T-cell (primary cell): ENCODE measurements around the gene KCTD15. TPM values are rescaled to one million over a fixed set of nuclear protein-coding genes. Genes with fewer than 3 reads are reported as not detected.

Source experiments
- ATAC-seq, 4 experiments: fragments of 200-7000 bp in 3 of 4; fragments of 150-1000 bp in 1 of 4; cut with Tn5 transposase; replicated peaks in 1 of 4; 1 replicate in 3 of 4; 2 replicates in 1 of 4; pipeline ENCODE4 v1.10.0; 2021; ENCODE audit warnings: moderate library complexity in 3 of 4, mild to moderate bottlenecking in 2 of 4, moderate number of reproducible peaks in 1 of 4
- CTCF ChIA-PET, 2 donors: fragments of 300-600 bp; sonication (Branson Sonifier 250); formaldehyde crosslinking; loops; one replicate each; lab custom pipeline; 2022; ENCODE audit warnings: antibody characterized with exemption in 2 of 2; lab: Charles Lee
- POLR2A ChIA-PET, 2 donors: fragments of 300-600 bp; sonication (Branson Sonifier 250); formaldehyde crosslinking; loops; one replicate each; lab custom pipeline; 2022; ENCODE audit warnings: antibody characterized with exemption in 2 of 2; lab: Charles Lee
- DNase-seq, 35 experiments: peaks; one replicate each; pipeline versions ENCODE4 v3.0.0 to v3.0.0-alpha.2; 2013 to 2023
- H3K27ac ChIP-seq: one replicate; pipeline ENCODE4 v1.5.1; 2013; ENCODE audit warnings: low read length
- H3K27me3 ChIP-seq, 2 experiments: replicated peaks in 1 of 2; 1 replicate in 1 of 2; 2 replicates in 1 of 2; pipeline versions ENCODE4 v1.6.1 to v1.7.0; 2013; ENCODE audit warnings: low read length in 1 of 2, mixed read lengths in 1 of 2; ENCODE audit not compliant: control insufficient read depth in 2 of 2, insufficient read depth in 2 of 2; ENCODE audit errors: extremely low read depth in 1 of 2
- H3K36me3 ChIP-seq, 2 donors: 1 replicate in 1 of 2; 2 replicates in 1 of 2; pipeline versions ENCODE4 v1.6.1 to v1.7.0; 2013; ENCODE audit warnings: low read length in 1 of 2; ENCODE audit not compliant: control insufficient read depth in 2 of 2, insufficient read depth in 1 of 2; ENCODE audit errors: extremely low read depth in 1 of 2
- H3K4me1 ChIP-seq, 2 experiments: 1 replicate in 1 of 2; 2 replicates in 1 of 2; pipeline versions ENCODE4 v1.6.1 to v1.7.0; 2013; ENCODE audit warnings: low read length in 2 of 2, mixed read lengths in 1 of 2; ENCODE audit not compliant: insufficient read depth in 2 of 2, control insufficient read depth in 1 of 2; ENCODE audit errors: extremely low read depth in 1 of 2
- H3K4me3 ChIP-seq, 2 donors: 1 replicate in 1 of 2; 2 replicates in 1 of 2; pipeline versions ENCODE4 v1.5.1 to v1.7.0; 2013; ENCODE audit warnings: mild to moderate bottlenecking in 2 of 2, low read length in 1 of 2, moderate library complexity in 1 of 2; ENCODE audit not compliant: control insufficient read depth in 1 of 2; ENCODE audit errors: extremely low read depth in 1 of 2
- H3K9me3 ChIP-seq: 2 replicates; pipeline ENCODE4 v1.7.0; 2013
- H3K27ac Mint-ChIP-seq, 2 donors: one replicate each; pipeline ENCODE4 v1.8.0; 2020 to 2021; ENCODE audit warnings: mild to moderate bottlenecking in 2 of 2, mixed read lengths in 2 of 2
- H3K27me3 Mint-ChIP-seq, 2 donors: one replicate each; pipeline ENCODE4 v1.8.0; 2021 to 2022; ENCODE audit warnings: mixed read lengths in 2 of 2
- H3K36me3 Mint-ChIP-seq: one replicate; pipeline ENCODE4 v1.8.0; 2021; ENCODE audit warnings: mixed read lengths
- H3K4me1 Mint-ChIP-seq, 3 donors: one replicate each; pipeline ENCODE4 v1.8.0; 2020 to 2022; ENCODE audit warnings: mixed read lengths in 3 of 3, mild to moderate bottlenecking in 1 of 3
- H3K4me3 Mint-ChIP-seq, 3 donors: one replicate each; pipeline ENCODE4 v1.8.0; 2020 to 2022; ENCODE audit warnings: mild to moderate bottlenecking in 3 of 3, mixed read lengths in 3 of 3, moderate library complexity in 3 of 3
- H3K9me3 Mint-ChIP-seq, 3 donors: one replicate each; pipeline ENCODE4 v1.8.0; 2020 to 2022; ENCODE audit warnings: mixed read lengths in 3 of 3
- WGBS: methylation state at CpG from one replicate; pipeline ENCODE4 v1.1.5; 2013; ENCODE audit warnings: missing lambda C conversion rate; ENCODE audit not compliant: insufficient coverage; 5-methylcytosine and 5-hydroxymethylcytosine counted together
- total RNA-seq, 35 experiments: library from RNA in 6 of 35; stranded (reverse) in 6 of 35; fragments of 120-200 nt in 1 of 35; gene quantifications; one replicate each; pipeline versions ENCODE4 v1.2.1 to v1.2.4 and lab custom pipeline; 2013 to 2026

Gene KCTD15
- total RNA-seq, 5 donors from 2014 or later (not counting 1 experiment from before 2014, with no cell fraction given) = 3.2 to 11.1 (median 5.2) TPM

DNA sequence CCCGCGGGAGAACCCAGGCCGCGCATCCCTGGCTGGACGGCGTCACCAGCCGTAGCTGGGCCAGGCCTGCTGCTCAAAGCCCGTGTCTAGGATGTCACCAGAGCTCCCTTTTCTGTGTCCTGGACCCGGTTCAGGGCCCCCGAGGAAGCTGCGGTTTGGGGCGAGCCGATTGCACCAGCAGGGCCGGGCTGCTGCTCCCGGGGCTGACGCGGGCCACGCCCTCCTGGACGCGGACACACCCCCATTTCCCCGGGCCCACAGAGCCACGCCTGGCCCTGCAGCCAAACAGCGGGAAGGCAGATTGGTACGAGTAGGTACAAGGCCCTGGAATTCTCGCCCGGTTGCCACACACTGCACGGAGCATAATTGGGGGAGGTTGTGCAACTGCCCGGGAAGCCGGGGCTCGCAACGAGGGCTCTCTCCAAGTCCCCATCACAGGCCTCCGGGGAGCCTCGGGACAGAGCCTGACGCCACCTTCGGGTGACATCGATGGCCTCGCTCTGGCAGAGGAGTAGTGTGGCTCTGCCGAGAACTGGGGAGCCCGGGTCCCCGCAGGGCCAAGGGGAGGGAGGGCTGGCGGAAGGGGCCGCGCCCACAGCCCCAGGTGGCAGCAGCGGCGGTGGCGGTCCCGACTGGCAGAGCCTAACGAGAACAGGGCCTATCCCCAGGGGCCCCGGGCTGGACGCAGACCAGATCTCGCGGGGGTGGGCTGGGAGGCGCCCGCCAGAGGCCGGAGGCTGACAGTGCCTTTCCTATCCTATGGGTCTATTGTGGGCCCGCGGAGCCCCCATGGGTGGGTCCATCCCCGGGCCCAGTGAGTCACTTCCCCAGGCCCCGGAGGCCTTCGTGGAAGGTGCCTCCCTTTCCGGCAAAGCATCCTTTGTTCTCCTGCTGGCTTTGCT lies 23.5 kb downstream of the KCTD15 start:
- peak overlapping the region; percentile 61 to 82 for H3K27ac Mint-ChIP-seq
- Histone ChIP-seq H3K27ac (peak overlapping the region; percentile 28), H3K4me1 (peaks cover 0 to 22% of the 10 kb centered on the region in 2 experiments), H3K27me3 (peaks cover 0 to 33% of the 10 kb centered on the region in 2 experiments), H3K36me3 (no peaks in the 10 kb centered on the region), H3K4me3 (peak overlapping the region; percentile 47 to 79), H3K9me3 (no peaks in the 10 kb centered on the region)
- POLR2A ChIA-PET = no interaction called here
- H3K36me3 Mint-ChIP-seq = no peaks in the 10 kb centered on the region
- H3K27me3 Mint-ChIP-seq = peaks cover 3 to 4% of the 10 kb centered on the region in 2 donors
- H3K9me3 Mint-ChIP-seq = no peaks in the 10 kb centered on the region
- ATAC-seq (peak; percentile 74 to 83 (median 80)), DNase-seq (peak in 34 of 35 experiments; percentile 12 to 66 (median 33))
- peak overlapping the region; percentile 65 to 81 (median 78) for H3K4me3 Mint-ChIP-seq
- H3K4me1 Mint-ChIP-seq = peaks cover 6 to 41% (median 11%) of the 10 kb centered on the region in 3 donors
- CTCF ChIA-PET = interaction anchor here in 1 of 2 donors (1.0 kb wide), 1 partner anchor 25 kb away, joined by 3 read pairs; no protein-coding TSS in a partner anchor
- 4% methylated on average over 60 of the region's 61 CpGs for WGBS

DNA sequence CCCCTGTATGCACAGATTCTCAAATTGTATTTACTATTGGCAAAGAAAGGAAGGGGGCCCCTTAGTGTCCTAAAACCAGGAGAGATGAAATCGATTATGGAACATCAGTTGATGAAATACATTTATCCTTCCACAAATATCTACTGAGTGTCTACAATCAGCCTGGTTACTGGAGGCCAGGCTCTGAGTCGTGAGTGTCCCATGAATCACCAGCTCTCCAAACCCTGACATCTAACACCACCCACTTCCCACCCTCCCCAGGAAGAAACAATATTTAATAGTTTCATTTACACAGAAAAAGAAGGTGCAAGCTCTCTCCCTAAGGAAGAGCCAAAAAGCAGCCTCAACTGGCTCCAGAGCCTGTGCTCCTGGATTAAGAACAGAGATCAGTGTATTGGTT lies 25.2 kb downstream of the KCTD15 start:
- Histone ChIP-seq H3K4me1 (peaks cover 0 to 22% of the 10 kb centered on the region in 2 experiments), H3K36me3 (no peaks in the 10 kb centered on the region), H3K27me3 (peaks cover 0 to 32% of the 10 kb centered on the region in 2 experiments), H3K4me3 (no peak overlapping the region), H3K27ac (no peak overlapping the region), H3K9me3 (no peaks in the 10 kb centered on the region)
- peak overlapping the region in 1 of 2 donors; percentile 63 for H3K27ac Mint-ChIP-seq
- H3K36me3 Mint-ChIP-seq = no peaks in the 10 kb centered on the region
- H3K9me3 Mint-ChIP-seq = no peaks in the 10 kb centered on the region
- 40% methylated on average over 1 of the region's 2 CpGs for WGBS
- H3K4me1 Mint-ChIP-seq = peaks cover 6 to 40% (median 11%) of the 10 kb centered on the region in 3 donors
- peak overlapping the region in 1 of 3 donors; percentile 78 for H3K4me3 Mint-ChIP-seq
- ChIA-PET CTCF (no interaction called here), POLR2A (no interaction called here)
- peaks cover 2 to 11% of the 10 kb centered on the region in 2 donors for H3K27me3 Mint-ChIP-seq
- ATAC-seq = no peak
- no peak for DNase-seq

DNA sequence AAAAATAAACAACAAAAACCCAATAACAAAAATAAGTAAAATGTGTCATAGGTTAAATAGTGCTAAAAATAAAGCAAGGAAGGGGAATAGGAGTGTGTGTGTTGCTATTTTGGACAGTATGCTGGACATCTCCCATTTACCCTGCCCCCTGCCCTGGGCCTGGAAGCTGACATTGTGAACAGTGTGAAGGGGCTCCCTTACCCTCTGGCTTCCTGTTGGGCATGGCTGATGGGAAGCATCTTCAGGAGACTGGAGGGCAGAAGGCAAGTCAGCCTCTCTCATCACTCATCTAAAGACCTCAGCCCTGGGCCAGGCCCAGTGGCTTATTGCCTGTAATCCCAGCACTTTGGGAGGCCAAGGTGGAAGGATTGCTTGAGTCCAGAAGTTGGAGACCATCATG lies 26.7 kb downstream of the KCTD15 start:
- no peak overlapping the region for H3K4me3 Mint-ChIP-seq
- ATAC-seq (no peak), DNase-seq (no peak)
- Histone ChIP-seq H3K27ac (no peak overlapping the region), H3K9me3 (no peaks in the 10 kb centered on the region), H3K36me3 (no peaks in the 10 kb centered on the region), H3K4me1 (peaks cover 0 to 22% of the 10 kb centered on the region in 2 experiments), H3K4me3 (no peak overlapping the region), H3K27me3 (peaks cover 0 to 30% of the 10 kb centered on the region in 2 experiments)
- CTCF ChIA-PET = no interaction called here
- no peak overlapping the region for H3K27ac Mint-ChIP-seq
- no peaks in the 10 kb centered on the region for H3K36me3 Mint-ChIP-seq
- POLR2A ChIA-PET = no interaction called here
- H3K4me1 Mint-ChIP-seq = peaks cover 6 to 30% (median 11%) of the 10 kb centered on the region in 3 donors
- peaks cover 6 to 15% of the 10 kb centered on the region in 2 donors for H3K27me3 Mint-ChIP-seq
- no peaks in the 10 kb centered on the region for H3K9me3 Mint-ChIP-seq

DNA sequence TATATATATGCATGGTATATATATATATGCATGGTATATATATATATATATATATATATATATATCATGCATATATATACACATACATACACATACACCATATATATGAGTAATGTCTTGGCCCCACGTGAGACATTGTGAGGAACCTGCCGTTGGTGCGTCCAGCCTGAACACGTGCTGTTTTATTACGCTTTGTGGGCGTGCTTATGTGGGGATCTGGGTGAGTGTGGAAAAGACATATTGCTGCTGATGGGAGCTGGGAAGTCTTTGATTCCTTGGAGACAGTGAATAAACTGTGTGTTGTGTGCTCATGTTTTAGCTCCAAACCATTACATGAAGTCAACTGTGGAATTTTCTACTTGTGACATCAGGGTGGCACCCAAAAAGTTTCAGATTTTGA lies 28.9 kb downstream of the KCTD15 start:
- Histone ChIP-seq H3K27ac (no peak overlapping the region), H3K36me3 (no peaks in the 10 kb centered on the region), H3K4me3 (no peak overlapping the region), H3K9me3 (no peaks in the 10 kb centered on the region), H3K4me1 (peaks cover 0 to 7% of the 10 kb centered on the region in 2 experiments), H3K27me3 (peaks cover 0 to 23% of the 10 kb centered on the region in 2 experiments)
- H3K4me3 Mint-ChIP-seq = no peak overlapping the region
- 91% methylated on average over 6 of the region's 6 CpGs for WGBS
- ChIA-PET POLR2A (no interaction called here), CTCF (interaction anchor here in 1 of 2 donors (0.7 kb wide), 1 partner anchor 388 kb away, joined by 3 read pairs; no protein-coding TSS in a partner anchor)
- no peaks in the 10 kb centered on the region for H3K36me3 Mint-ChIP-seq
- H3K27ac Mint-ChIP-seq = no peak overlapping the region
- H3K4me1 Mint-ChIP-seq = peaks cover 4 to 20% (median 6%) of the 10 kb centered on the region in 3 donors
- DNase-seq (no peak), ATAC-seq (no peak)
- peaks cover 11 to 19% of the 10 kb centered on the region in 2 donors for H3K27me3 Mint-ChIP-seq
- no peaks in the 10 kb centered on the region for H3K9me3 Mint-ChIP-seq

DNA sequence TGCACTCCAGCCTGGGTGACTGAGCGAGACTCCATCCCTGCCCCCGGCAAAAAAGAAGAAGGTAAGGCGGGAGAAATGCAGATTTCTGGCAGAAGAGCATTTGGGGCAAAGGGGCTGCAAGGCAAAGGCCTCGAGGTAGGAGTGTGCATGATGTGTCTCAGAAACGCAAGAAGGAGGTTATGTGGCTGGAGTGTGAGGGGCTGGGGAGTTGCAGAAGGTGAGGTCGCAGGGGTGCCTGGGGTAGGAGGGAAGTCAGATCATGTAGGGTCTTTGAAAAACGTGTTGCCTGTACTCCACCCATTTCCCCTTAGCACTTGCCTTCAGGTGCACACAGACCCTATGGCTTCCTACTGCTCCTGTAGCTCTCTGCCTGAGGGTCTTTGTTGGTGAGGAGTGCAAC lies 29.9 kb downstream of the KCTD15 start:
- ATAC-seq (no peak), DNase-seq (no peak)
- no peak overlapping the region for H3K4me3 ChIP-seq
- H3K4me3 Mint-ChIP-seq = no peak overlapping the region
- POLR2A ChIA-PET = no interaction called here
- H3K27me3 ChIP-seq = peaks cover 0 to 18% of the 10 kb centered on the region in 2 experiments
- no peaks in the 10 kb centered on the region for H3K36me3 ChIP-seq
- 75% methylated on average over 4 of the region's 7 CpGs for WGBS
- no peaks in the 10 kb centered on the region for H3K9me3 ChIP-seq
- H3K27ac ChIP-seq = no peak overlapping the region
- H3K4me1 ChIP-seq = no peaks in the 10 kb centered on the region
- peaks cover 0 to 13% (median 4%) of the 10 kb centered on the region in 3 donors for H3K4me1 Mint-ChIP-seq
- H3K9me3 Mint-ChIP-seq = no peaks in the 10 kb centered on the region
- no peaks in the 10 kb centered on the region for H3K36me3 Mint-ChIP-seq
- CTCF ChIA-PET = no interaction called here
- H3K27ac Mint-ChIP-seq = no peak overlapping the region
- H3K27me3 Mint-ChIP-seq = peaks cover 11 to 16% of the 10 kb centered on the region in 2 donors

DNA sequence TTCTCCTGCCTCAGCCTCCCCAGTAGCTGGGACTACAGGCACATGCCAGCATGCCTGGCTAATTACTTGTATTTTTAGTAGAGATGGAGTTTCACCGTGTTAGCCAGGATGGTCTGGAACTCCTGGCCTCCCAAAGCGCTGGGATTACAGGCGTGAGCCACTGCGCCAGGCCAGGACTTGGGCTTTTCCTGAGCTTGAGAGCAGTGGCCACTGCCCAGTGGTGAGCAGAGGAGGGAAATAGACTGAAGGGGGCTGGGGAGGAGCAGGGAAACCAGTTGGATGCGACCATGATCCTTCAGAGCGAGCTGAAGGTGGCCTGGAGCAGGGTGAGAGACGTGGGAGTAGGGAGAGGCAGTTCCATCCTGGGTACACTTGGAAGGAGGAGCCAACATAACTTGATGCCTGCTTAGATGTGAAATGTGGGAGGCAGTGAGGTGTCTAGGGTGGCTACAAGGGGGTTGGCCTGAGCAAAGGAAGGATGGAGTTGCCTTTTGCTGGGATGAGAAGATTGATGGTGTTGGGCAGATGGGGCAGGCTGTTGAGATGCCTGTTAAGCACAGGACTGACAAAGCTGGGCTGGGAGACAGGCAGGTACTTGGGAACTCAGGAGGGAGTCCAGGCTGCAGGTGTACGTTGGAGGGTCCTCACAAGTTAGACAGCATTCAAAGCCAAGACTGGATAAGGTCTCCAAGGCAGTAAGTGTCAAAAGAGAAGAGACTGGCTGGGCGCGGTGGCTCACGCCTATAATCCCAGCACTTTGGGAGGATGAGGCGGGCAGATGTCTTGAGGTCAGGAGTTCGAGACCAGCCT lies 31.8 kb downstream of the KCTD15 start:
- H3K27ac Mint-ChIP-seq = no peak overlapping the region
- CTCF ChIA-PET = no interaction called here

More for the DNA sequence above, 31.8 kb downstream of the KCTD15 start:
- no peaks in the 10 kb centered on the region for H3K9me3 ChIP-seq
- no peaks in the 10 kb centered on the region for H3K36me3 Mint-ChIP-seq
- no peak overlapping the region for H3K27ac ChIP-seq
- no peaks in the 10 kb centered on the region for H3K9me3 Mint-ChIP-seq
- peaks cover 0 to 21% of the 10 kb centered on the region in 2 experiments for H3K27me3 ChIP-seq
- POLR2A ChIA-PET = no interaction called here
- DNase-seq (no peak), ATAC-seq (no peak)
- WGBS = 82% methylated on average over 12 of the region's 13 CpGs
- no peak overlapping the region for H3K4me3 Mint-ChIP-seq
- no peak overlapping the region for H3K4me3 ChIP-seq
- no peaks in the 10 kb centered on the region for H3K36me3 ChIP-seq
- H3K4me1 Mint-ChIP-seq = peaks cover 0 to 3% (median 0%) of the 10 kb centered on the region in 3 donors
- no peaks in the 10 kb centered on the region for H3K4me1 ChIP-seq
- H3K27me3 Mint-ChIP-seq = peaks cover 15 to 27% of the 10 kb centered on the region in 2 donors
